Endothelial cell of umbilical vein (primary cell): ENCODE data around the gene NR4A1. TPM values are rescaled to one million over a fixed set of nuclear protein-coding genes. Genes with fewer than 3 reads are reported as not detected.

Experiments
- BruUV-seq: library from RNA; stranded (reverse); fragments of 400-500 nt; replicated peaks from 2 replicates; lab custom pipeline; 2021; lab: Mats Ljungman, UMichigan
- CTCF ChIA-PET: fragments of 300-600, 350-600 bp; sonication (Branson Sonifier 250); formaldehyde crosslinking; loops from one replicate; lab custom pipeline; 2021; ENCODE audit warnings: antibody characterized with exemption, inconsistent platforms; lab: Charles Lee
- POLR2A ChIA-PET: fragments of 300-600, 350-600 bp; sonication (Branson Sonifier 250); formaldehyde crosslinking; loops from one replicate; lab custom pipeline; 2021; ENCODE audit warnings: antibody characterized with exemption, inconsistent platforms; lab: Charles Lee
- DNase-seq: peaks from one replicate; pipeline ENCODE4 v3.0.0-alpha.2; 2011; ENCODE audit warnings: low read depth, low spot score
- FAIRE-seq: peaks from 2 replicates; lab custom pipeline; 2011; peaks lifted over from hg19 to GRCh38; lab: Jason Lieb, UNC
- H2AFZ ChIP-seq: 2 replicates; pipeline ENCODE4 v1.6.0; 2012; ENCODE audit warnings: low read depth, low read length, control low read depth, inconsistent platforms
- H3K27ac ChIP-seq: 2 replicates; pipeline ENCODE4 v1.5.1; 2011; ENCODE audit warnings: low read depth, mild to moderate bottlenecking, control low read depth, low read length, moderate library complexity; ENCODE audit not compliant: insufficient read depth
- H3K27me3 ChIP-seq, 2 experiments: 2 replicates each; pipeline versions ENCODE4 v1.6.0 to v1.6.1; 2011; ENCODE audit warnings: low read length in 2 of 2, mixed read lengths in 1 of 2; ENCODE audit not compliant: control insufficient read depth in 2 of 2, insufficient read depth in 2 of 2
- H3K36me3 ChIP-seq, 2 experiments: 2 replicates in 1 of 2; 3 replicates in 1 of 2; pipeline ENCODE4 v1.5.1; 2011; ENCODE audit warnings: low read length in 2 of 2, mild to moderate bottlenecking in 1 of 2, moderate library complexity in 1 of 2; ENCODE audit not compliant: control insufficient read depth in 2 of 2, insufficient read depth in 2 of 2; ENCODE audit errors: extremely low read depth in 1 of 2
- H3K4me1 ChIP-seq: 3 replicates; pipeline ENCODE4 v1.5.1; 2011; ENCODE audit warnings: mild to moderate bottlenecking, low read length; ENCODE audit not compliant: control insufficient read depth, insufficient read depth; ENCODE audit errors: extremely low read depth
- H3K4me2 ChIP-seq: 2 replicates; pipeline ENCODE4 v1.6.1; 2011; ENCODE audit warnings: low read length, control low read depth, mixed read lengths; ENCODE audit not compliant: insufficient read depth
- H3K4me3 ChIP-seq, 3 experiments: fragments of 200-600 bp in 1 of 3; sonication (generic), shearing (Covaris generic) in 1 of 3; replicated peaks in 1 of 3; 2 replicates each; pipeline ENCODE4 v1.5.1; 2011 to 2016; ENCODE audit warnings: control low read depth in 3 of 3, low read length in 3 of 3, mild to moderate bottlenecking in 2 of 3, inconsistent platforms in 1 of 3, low read depth in 1 of 3, moderate library complexity in 1 of 3; ENCODE audit not compliant: insufficient read depth in 1 of 3
- H3K79me2 ChIP-seq: 2 replicates; pipeline ENCODE4 v1.6.0; 2012; ENCODE audit warnings: low read length, inconsistent platforms; ENCODE audit not compliant: control insufficient read depth, insufficient read depth
- H3K9ac ChIP-seq: replicated peaks from 2 replicates; pipeline ENCODE3; 2011; ENCODE audit warnings: low read length, control low read depth; ENCODE audit not compliant: insufficient read depth; ENCODE audit errors: extremely low read depth
- H3K9me1 ChIP-seq: replicated peaks from 3 replicates; pipeline ENCODE4 v1.6.0; 2011; ENCODE audit warnings: mild to moderate bottlenecking, low read length; ENCODE audit not compliant: control insufficient read depth, insufficient read depth; ENCODE audit errors: extremely low read depth
- H3K9me3 ChIP-seq: replicated peaks from 2 replicates; pipeline ENCODE4 v1.5.1; 2012; ENCODE audit warnings: low read length, inconsistent platforms; ENCODE audit not compliant: control insufficient read depth, insufficient read depth
- H4K20me1 ChIP-seq: replicated peaks from 2 replicates; pipeline ENCODE3; 2011; ENCODE audit warnings: mild to moderate bottlenecking, low read length; ENCODE audit not compliant: control insufficient read depth, insufficient read depth; ENCODE audit errors: extremely low read depth
- EZH2 ChIP-seq: IDR thresholded peaks from 2 replicates; pipeline ENCODE4 v1.6.1; 2012; ENCODE audit warnings: borderline replicate concordance, low read depth, mild to moderate bottlenecking, moderate library complexity, low read length, inconsistent platforms; ENCODE audit not compliant: severe bottlenecking
- FOS ChIP-seq: IDR thresholded peaks from 2 replicates; pipeline ENCODE4 v1.6.1; 2011; ENCODE audit warnings: mild to moderate bottlenecking, low read length, moderate library complexity, borderline replicate concordance; ENCODE audit not compliant: insufficient read depth
- GATA2 ChIP-seq: IDR thresholded peaks from 2 replicates; pipeline ENCODE4 v1.7.0; 2011; ENCODE audit warnings: low read depth, mild to moderate bottlenecking, moderate library complexity, mixed read lengths, low read length; ENCODE audit not compliant: insufficient read length, insufficient read depth
- JUN ChIP-seq: IDR thresholded peaks from 2 replicates; pipeline ENCODE4 v1.6.1; 2011; ENCODE audit warnings: borderline replicate concordance, low read depth; ENCODE audit not compliant: insufficient read length, insufficient read depth
- MYC ChIP-seq: IDR thresholded peaks from one replicate; pipeline ENCODE4 v1.6.1; 2011; ENCODE audit warnings: mild to moderate bottlenecking, low read depth, low read length
- POLR2A ChIP-seq: IDR thresholded peaks from 2 replicates; pipeline ENCODE4 v1.6.1; 2012; ENCODE audit warnings: low read depth, mild to moderate bottlenecking, control low read depth, low read length
- POLR2AphosphoS5 ChIP-seq: IDR thresholded peaks from 2 replicates; pipeline ENCODE4 v1.6.1; 2012; ENCODE audit warnings: low read depth, mild to moderate bottlenecking, control low read depth, low read length, moderate library complexity; ENCODE audit not compliant: insufficient read depth
- dilution Hi-C: fragments of 300-500 bp; cut with MboI; formaldehyde crosslinking; loops from one replicate; pipeline ENCODE4 v1.15.0; 2019; ENCODE audit warnings: low sequenced_read_pairs; ENCODE audit not compliant: extremely low pct_ligation_motif_present
- intact Hi-C: fragments of 100-400 bp; cut with micrococcal nuclease; formaldehyde crosslinking; loops from one replicate; pipeline ENCODE4 v1.10.0; 2022
- polyA plus RNA-seq, 4 experiments: library from polyadenylated mRNA; depleted of rRNA in 3 of 4; stranded (reverse) in 3 of 4; unstranded in 1 of 4; fragments of >200 nt; gene quantifications; 2 replicates each; pipeline versions ENCODE4 v1.2.1 to v1.2.3, GENCODE V29; 2011 to 2012; ENCODE audit warnings: missing spikeins in 1 of 4
- total RNA-seq: library from RNA; stranded (reverse); gene quantifications from 2 replicates; pipeline ENCODE4 v1.2.3, GENCODE V29; 2021
- TF ChIP-seq, protein P1 (sequence below): IDR thresholded peaks from 2 replicates; pipeline ENCODE4 v1.6.1; 2011; ENCODE audit not compliant: insufficient read depth, insufficient read length
- TF ChIP-seq, protein P2 (sequence below), 2 donors: IDR thresholded peaks; 1 replicate in 1 of 2; 2 replicates in 1 of 2; pipeline ENCODE4 v1.5.1; 2011; ENCODE audit warnings: low read length in 2 of 2, mild to moderate bottlenecking in 2 of 2, moderate library complexity in 2 of 2, control low read depth in 1 of 2, inconsistent platforms in 1 of 2, low read depth in 1 of 2; ENCODE audit not compliant: insufficient read depth in 1 of 2; ENCODE audit errors: extremely low read depth in 1 of 2

The NR4A1 gene
- total and polyA plus RNA-seq, 2 donors (not counting 3 experiments of a cell fraction or from before 2014, with no cell fraction given), result 6.8 to 18.2 TPM

DNA sequence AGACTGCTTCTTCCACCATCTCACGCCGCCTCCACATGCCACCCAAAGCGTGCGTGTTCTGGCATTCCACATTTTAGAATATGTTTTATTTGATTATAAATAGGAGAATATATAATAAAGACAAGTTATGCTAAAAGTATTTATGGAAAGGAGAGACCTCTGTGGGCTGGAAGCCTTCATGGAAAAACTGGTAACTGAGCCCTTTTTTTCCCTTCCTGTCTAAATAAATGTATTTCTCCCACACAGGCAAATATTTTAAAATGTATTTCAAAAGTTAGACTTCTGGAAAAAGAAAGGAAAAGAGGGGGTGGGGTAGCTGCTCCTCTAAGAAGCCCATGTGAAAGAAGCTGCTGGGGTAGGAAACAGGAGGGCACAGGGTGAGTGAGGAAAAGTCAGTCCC, 16.1 kb upstream of the NR4A1 start:
- BruUV-seq, result no TSS peak
- no peaks in the 10 kb centered on the region for H3K9me1 ChIP-seq
- intact Hi-C loops, result no loop called here

DNA sequence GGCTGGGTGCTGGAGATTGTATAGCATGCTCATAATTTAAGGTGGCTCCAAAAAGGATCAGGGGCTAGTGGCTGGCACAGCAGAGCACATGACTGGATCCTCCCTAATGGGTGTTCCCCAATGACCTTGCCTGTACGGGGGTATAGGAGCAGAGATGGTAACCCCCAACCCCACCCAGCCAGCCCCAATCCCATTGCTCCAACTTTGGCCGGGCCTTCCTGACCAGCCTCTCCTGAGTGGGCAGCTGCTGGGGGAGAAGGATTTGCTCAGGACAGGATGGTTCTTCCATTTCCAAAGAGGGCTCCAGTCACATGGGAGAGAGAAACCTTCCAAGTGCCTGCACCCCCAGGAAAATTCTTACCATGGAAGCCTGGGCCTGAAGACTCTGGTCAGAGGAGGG, 15.3 kb upstream of the NR4A1 start:
- intact Hi-C loops, result no loop called here
- CTCF ChIA-PET, result interaction anchor here (1.4 to 1.5 kb wide), 2 partner anchors 15 to 33 kb away, joined by 4 to 5 read pairs; partner anchors contain the start of gene NR4A1

More for the DNA sequence above, 16.1 kb upstream of the NR4A1 start:
- FAIRE-seq, result no peak
- H4K20me1 ChIP-seq, result no peaks in the 10 kb centered on the region
- no peak overlapping the region for H3K4me2 ChIP-seq
- ChIA-PET POLR2A (no interaction called here), CTCF (interaction anchor here (1.8 kb wide), 1 partner anchor 9 kb away, joined by 9 read pairs; no protein-coding TSS in a partner anchor)
- peaks cover 26% of the 10 kb centered on the region for H3K4me1 ChIP-seq
- TF ChIP-seq GATA2 (no peak), MYC (no peak)
- no peak overlapping the region for H3K4me3 ChIP-seq
- dilution Hi-C loops, result no loop called here
- H3K36me3 ChIP-seq, result no peaks in the 10 kb centered on the region
- H3K27me3 ChIP-seq, result no peaks in the 10 kb centered on the region
- no peaks in the 10 kb centered on the region for H3K9me3 ChIP-seq
- DNase-seq, result no peak
- no peak overlapping the region for H2AFZ ChIP-seq
- no peak overlapping the region for H3K9ac ChIP-seq
- no peaks in the 10 kb centered on the region for H3K79me2 ChIP-seq
- H3K27ac ChIP-seq, result no peak overlapping the region

More for the DNA sequence above, 15.3 kb upstream of the NR4A1 start:
- FAIRE-seq (no peak), DNase-seq (no peak)
- dilution Hi-C loops, result no loop called here
- Histone ChIP-seq H4K20me1 (no peaks in the 10 kb centered on the region), H3K4me1 (peaks cover 26% of the 10 kb centered on the region), H3K79me2 (no peaks in the 10 kb centered on the region), H3K9ac (no peak overlapping the region), H2AFZ (no peak overlapping the region), H3K36me3 (no peaks in the 10 kb centered on the region), H3K9me1 (no peaks in the 10 kb centered on the region), H3K4me3 (no peak overlapping the region), H3K27me3 (no peaks in the 10 kb centered on the region), H3K4me2 (no peak overlapping the region), H3K9me3 (no peaks in the 10 kb centered on the region), H3K27ac (no peak overlapping the region)
- TF ChIP-seq EZH2, result no peak
- TF ChIP-seq FOS, result no peak
- TF ChIP-seq GATA2, result no peak
- no peak for TF ChIP-seq JUN
- no peak for TF ChIP-seq POLR2AphosphoS5
- no peak for TF ChIP-seq MYC
- TF ChIP-seq, protein P1, sequence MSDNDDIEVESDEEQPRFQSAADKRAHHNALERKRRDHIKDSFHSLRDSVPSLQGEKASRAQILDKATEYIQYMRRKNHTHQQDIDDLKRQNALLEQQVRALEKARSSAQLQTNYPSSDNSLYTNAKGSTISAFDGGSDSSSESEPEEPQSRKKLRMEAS, result no peak
- TF ChIP-seq POLR2A, result no peak
- TF ChIP-seq, protein P2, sequence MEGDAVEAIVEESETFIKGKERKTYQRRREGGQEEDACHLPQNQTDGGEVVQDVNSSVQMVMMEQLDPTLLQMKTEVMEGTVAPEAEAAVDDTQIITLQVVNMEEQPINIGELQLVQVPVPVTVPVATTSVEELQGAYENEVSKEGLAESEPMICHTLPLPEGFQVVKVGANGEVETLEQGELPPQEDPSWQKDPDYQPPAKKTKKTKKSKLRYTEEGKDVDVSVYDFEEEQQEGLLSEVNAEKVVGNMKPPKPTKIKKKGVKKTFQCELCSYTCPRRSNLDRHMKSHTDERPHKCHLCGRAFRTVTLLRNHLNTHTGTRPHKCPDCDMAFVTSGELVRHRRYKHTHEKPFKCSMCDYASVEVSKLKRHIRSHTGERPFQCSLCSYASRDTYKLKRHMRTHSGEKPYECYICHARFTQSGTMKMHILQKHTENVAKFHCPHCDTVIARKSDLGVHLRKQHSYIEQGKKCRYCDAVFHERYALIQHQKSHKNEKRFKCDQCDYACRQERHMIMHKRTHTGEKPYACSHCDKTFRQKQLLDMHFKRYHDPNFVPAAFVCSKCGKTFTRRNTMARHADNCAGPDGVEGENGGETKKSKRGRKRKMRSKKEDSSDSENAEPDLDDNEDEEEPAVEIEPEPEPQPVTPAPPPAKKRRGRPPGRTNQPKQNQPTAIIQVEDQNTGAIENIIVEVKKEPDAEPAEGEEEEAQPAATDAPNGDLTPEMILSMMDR (IDR thresholded peaks at IDR 0.05; ENCODE audit: extremely low read depth in 1 of 2, insufficient read depth in 1 of 2, low read depth in 1 of 2, low read length in 2 of 2), result no peak
- no TSS peak for BruUV-seq
- POLR2A ChIA-PET, result no interaction called here
